K562 (cell line): ENCODE measurements around the gene AP1M2. TPM values are rescaled to one million over a fixed set of nuclear protein-coding genes. Genes with fewer than 3 reads are reported as not detected.
A peak's percentile ranks its signal among the peaks of the same experiment; 100 is the strongest.

ENCODE experiments used
- COPS2 ChIP-seq: fragments of 450-650 bp; conservative IDR thresholded peaks from 2 replicates; pipeline ENCODE4 v1.6.1; 2016; ENCODE audit warnings: mild to moderate bottlenecking, moderate library complexity
- DIDO1 ChIP-seq: fragments of 450-650 bp; IDR thresholded peaks from 2 replicates; pipeline ENCODE4 v1.6.1; 2016; ENCODE audit warnings: low read depth, missing biosample characterization, missing genetic modification characterization
- EP300 ChIP-seq: IDR thresholded peaks from 2 replicates; pipeline ENCODE4 v1.6.1; 2012; ENCODE audit warnings: low read length, improper control_type of control experiment
- FOXM1 ChIP-seq, 2 experiments: fragments of 450-650 bp in 1 of 2; sonication (generic) in 1 of 2; formaldehyde crosslinking in 1 of 2; IDR thresholded peaks; 2 replicates each; pipeline versions ENCODE4 v1.6.1 to v1.9.0; 2017 to 2022; ENCODE audit warnings: low read depth in 2 of 2, mild to moderate bottlenecking in 2 of 2, missing genetic modification reagents in 1 of 2, moderate library complexity in 1 of 2
- KAT7 ChIP-seq: sonication (generic); formaldehyde crosslinking; IDR thresholded peaks from 2 replicates; pipeline ENCODE4 v1.8.0; 2022; ENCODE audit warnings: missing genetic modification reagents, mild to moderate bottlenecking, borderline replicate concordance
- MYBL2 ChIP-seq, 2 experiments: fragments of 450-650 bp in 1 of 2; sonication (generic) in 1 of 2; formaldehyde crosslinking in 1 of 2; IDR thresholded peaks; 2 replicates each; pipeline versions ENCODE4 v1.6.1 to v1.8.1; 2017 to 2022; ENCODE audit warnings: borderline replicate concordance in 1 of 2, inconsistent platforms in 1 of 2, low read depth in 1 of 2, mild to moderate bottlenecking in 1 of 2, missing genetic modification reagents in 1 of 2, moderate library complexity in 1 of 2
- NCOA6 ChIP-seq: fragments of 450-650 bp; IDR thresholded peaks from 2 replicates; pipeline ENCODE4 v1.6.1; 2017; ENCODE audit warnings: mild to moderate bottlenecking
- NRF1 ChIP-seq, 2 experiments: fragments of 450-650 bp; IDR thresholded peaks in 1 of 2; conservative IDR thresholded peaks in 1 of 2; 2 replicates each; pipeline ENCODE4 v1.6.1; 2014; ENCODE audit warnings: mild to moderate bottlenecking in 2 of 2
- PHB ChIP-seq: fragments of 250-450 bp; sonication (Bioruptor Pico); IDR thresholded peaks from 2 replicates; pipeline ENCODE4 v1.5.0; 2021
- PHTF2 ChIP-seq: fragments of 250-450 bp; sonication (Bioruptor Pico); IDR thresholded peaks from 2 replicates; pipeline ENCODE4 v1.5.0; 2021; ENCODE audit warnings: mild to moderate bottlenecking
- POLR2B ChIP-seq: fragments of 450-650 bp; IDR thresholded peaks from 2 replicates; pipeline ENCODE4 v1.6.1; 2018; ENCODE audit warnings: low read depth; ENCODE audit not compliant: partially characterized antibody
- PREB ChIP-seq: sonication (generic); formaldehyde crosslinking; IDR thresholded peaks from 2 replicates; pipeline ENCODE4 v1.8.1; 2023; ENCODE audit warnings: mild to moderate bottlenecking, missing genetic modification reagents
- PTBP1 ChIP-seq: fragments of 200-400 bp; formaldehyde crosslinking; IDR thresholded peaks from 2 replicates; pipeline ENCODE4 v1.6.1; 2017; ENCODE audit warnings: low read depth, low read length
- PURB ChIP-seq: sonication (generic); formaldehyde crosslinking; IDR thresholded peaks from 2 replicates; pipeline ENCODE4 v1.9.0; 2021; ENCODE audit warnings: low read depth, mild to moderate bottlenecking, missing genetic modification reagents
- SNIP1 ChIP-seq: fragments of 450-650 bp; IDR thresholded peaks from 2 replicates; pipeline ENCODE4 v1.7.1; 2017; ENCODE audit warnings: low read depth, mild to moderate bottlenecking
- SREBF1 ChIP-seq: fragments of 150-350 bp; IDR thresholded peaks from 2 replicates; pipeline ENCODE4 v1.6.1; 2014; ENCODE audit warnings: antibody characterized with exemption, low read depth, low read length, borderline replicate concordance
- ZC3H8 ChIP-seq: fragments of 450-650 bp; IDR thresholded peaks from 2 replicates; pipeline ENCODE4 v1.6.1; 2017
- ZFP36 ChIP-seq: fragments of 150-350 bp; IDR thresholded peaks from 2 replicates; pipeline ENCODE4 v1.6.1; 2018; ENCODE audit warnings: low read length, low read depth; ENCODE audit not compliant: partially characterized antibody
- ZNF316 ChIP-seq: fragments of 450-650 bp; IDR thresholded peaks from 2 replicates; pipeline ENCODE4 v1.6.1; 2016
- ZNF695 ChIP-seq: fragments of 450-650 bp; formaldehyde crosslinking; IDR thresholded peaks from 2 replicates; pipeline ENCODE4 v1.4.0; 2020; ENCODE audit warnings: mild to moderate bottlenecking, moderate library complexity
- ZSCAN29 ChIP-seq: fragments of 450-650 bp; IDR thresholded peaks from 2 replicates; pipeline ENCODE4 v1.6.1; 2017
- polyA plus RNA-seq, 8 experiments: library from polyadenylated mRNA; depleted of rRNA in 4 of 8; stranded (reverse) in 5 of 8; unstranded in 3 of 8; fragments of >200 nt; fragmentation: Nextera tagmentation in 2 of 8; fragmentation: Illumina TruSeq in 1 of 8; extraction: Ambion mirVana in 2 of 8; extraction: Trizol in 1 of 8; gene quantifications; 2 replicates each; pipeline versions ENCODE4 v1.2.1 to v1.2.3, GENCODE V29; 2011 to 2014; ENCODE audit warnings: inconsistent platforms in 1 of 8, missing spikeins in 1 of 8
- total RNA-seq, 7 experiments: library from RNA; depleted of rRNA in 6 of 7; stranded (reverse); fragments of >200 nt in 6 of 7; fragmentation: Illumina TruSeq in 2 of 7; extraction: Trizol in 2 of 7; gene quantifications; 2 replicates each; pipeline versions ENCODE4 v1.2.1 to v1.2.3, GENCODE V29; 2011 to 2021; ENCODE audit warnings: low replicate concordance in 1 of 7
- TF ChIP-seq, protein P1 (sequence below): sonication (generic); formaldehyde crosslinking; IDR thresholded peaks from 2 replicates; pipeline ENCODE4 v1.8.1; 2023; ENCODE audit warnings: mild to moderate bottlenecking, missing genetic modification reagents
- TF ChIP-seq, protein P2 (sequence below): fragments of 150-350 bp; IDR thresholded peaks from 2 replicates; pipeline ENCODE4 v1.6.1; 2014; ENCODE audit warnings: low read depth, mild to moderate bottlenecking, low read length, borderline replicate concordance

AP1M2 gene
- total and polyA plus RNA-seq, 9 of the 15 experiments (the other 6 are each of a cell fraction or from before 2014, with no cell fraction given): 0.33 to 1.4 (median 0.89) TPM; not detected in 1

GRCh38 chr19:10565567-10566407 lies 21.3 kb downstream of the AP1M2 start, which contains the start of gene KRI1 (continued):
- TF ChIP-seq PTBP1 (no peak), ZFP36 (no peak), ZNF695 (CRISPR knock-in tag) (no peak), FOXM1 (IDR thresholded peaks at IDR 0.05; ENCODE audit: low read depth) (no peak), FOXM1 (CRISPR knock-in tag; IDR thresholded peaks at IDR 0.05; ENCODE audit: low read depth) (0 out of 2 replicates have a peak, but pooled peaks have one; percentile 57), KAT7 (CRISPR knock-in tag) (no peak), ZSCAN29 (no peak), NCOA6 (no peak), POLR2B (peak; percentile 81), PURB (CRISPR knock-in tag) (no peak), ZNF316 (no peak), PREB (CRISPR knock-in tag) (no peak), SREBF1 (no peak), EP300 (no peak), PHTF2 (CRISPR knock-in tag) (no peak), DIDO1 (tag) (no peak), COPS2 (no peak), MYBL2 (IDR thresholded peaks at IDR 0.05; ENCODE audit: low read depth) (no peak), MYBL2 (CRISPR knock-in tag; IDR thresholded peaks at IDR 0.05; ENCODE audit: borderline replicate concordance) (no peak), SNIP1 (no peak), ZC3H8 (no peak), PHB (no peak), NRF1 (conservative IDR thresholded peaks at IDR 0.05 in 1 of 2, IDR thresholded peaks at IDR 0.05 in 1 of 2) (peak; percentile 99)
- TF ChIP-seq, protein P1, sequence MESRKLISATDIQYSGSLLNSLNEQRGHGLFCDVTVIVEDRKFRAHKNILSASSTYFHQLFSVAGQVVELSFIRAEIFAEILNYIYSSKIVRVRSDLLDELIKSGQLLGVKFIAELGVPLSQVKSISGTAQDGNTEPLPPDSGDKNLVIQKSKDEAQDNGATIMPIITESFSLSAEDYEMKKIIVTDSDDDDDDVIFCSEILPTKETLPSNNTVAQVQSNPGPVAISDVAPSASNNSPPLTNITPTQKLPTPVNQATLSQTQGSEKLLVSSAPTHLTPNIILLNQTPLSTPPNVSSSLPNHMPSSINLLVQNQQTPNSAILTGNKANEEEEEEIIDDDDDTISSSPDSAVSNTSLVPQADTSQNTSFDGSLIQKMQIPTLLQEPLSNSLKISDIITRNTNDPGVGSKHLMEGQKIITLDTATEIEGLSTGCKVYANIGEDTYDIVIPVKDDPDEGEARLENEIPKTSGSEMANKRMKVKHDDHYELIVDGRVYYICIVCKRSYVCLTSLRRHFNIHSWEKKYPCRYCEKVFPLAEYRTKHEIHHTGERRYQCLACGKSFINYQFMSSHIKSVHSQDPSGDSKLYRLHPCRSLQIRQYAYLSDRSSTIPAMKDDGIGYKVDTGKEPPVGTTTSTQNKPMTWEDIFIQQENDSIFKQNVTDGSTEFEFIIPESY (CRISPR knock-in tag): no peak; the same call in 1 of the 2 replicates
- TF ChIP-seq, protein P2, sequence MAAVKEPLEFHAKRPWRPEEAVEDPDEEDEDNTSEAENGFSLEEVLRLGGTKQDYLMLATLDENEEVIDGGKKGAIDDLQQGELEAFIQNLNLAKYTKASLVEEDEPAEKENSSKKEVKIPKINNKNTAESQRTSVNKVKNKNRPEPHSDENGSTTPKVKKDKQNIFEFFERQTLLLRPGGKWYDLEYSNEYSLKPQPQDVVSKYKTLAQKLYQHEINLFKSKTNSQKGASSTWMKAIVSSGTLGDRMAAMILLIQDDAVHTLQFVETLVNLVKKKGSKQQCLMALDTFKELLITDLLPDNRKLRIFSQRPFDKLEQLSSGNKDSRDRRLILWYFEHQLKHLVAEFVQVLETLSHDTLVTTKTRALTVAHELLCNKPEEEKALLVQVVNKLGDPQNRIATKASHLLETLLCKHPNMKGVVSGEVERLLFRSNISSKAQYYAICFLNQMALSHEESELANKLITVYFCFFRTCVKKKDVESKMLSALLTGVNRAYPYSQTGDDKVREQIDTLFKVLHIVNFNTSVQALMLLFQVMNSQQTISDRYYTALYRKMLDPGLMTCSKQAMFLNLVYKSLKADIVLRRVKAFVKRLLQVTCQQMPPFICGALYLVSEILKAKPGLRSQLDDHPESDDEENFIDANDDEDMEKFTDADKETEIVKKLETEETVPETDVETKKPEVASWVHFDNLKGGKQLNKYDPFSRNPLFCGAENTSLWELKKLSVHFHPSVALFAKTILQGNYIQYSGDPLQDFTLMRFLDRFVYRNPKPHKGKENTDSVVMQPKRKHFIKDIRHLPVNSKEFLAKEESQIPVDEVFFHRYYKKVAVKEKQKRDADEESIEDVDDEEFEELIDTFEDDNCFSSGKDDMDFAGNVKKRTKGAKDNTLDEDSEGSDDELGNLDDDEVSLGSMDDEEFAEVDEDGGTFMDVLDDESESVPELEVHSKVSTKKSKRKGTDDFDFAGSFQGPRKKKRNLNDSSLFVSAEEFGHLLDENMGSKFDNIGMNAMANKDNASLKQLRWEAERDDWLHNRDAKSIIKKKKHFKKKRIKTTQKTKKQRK: no peak
